CD4-positive, alpha-beta memory T cell (primary cell): ENCODE results near the gene EHMT2. TPM values are rescaled to one million over a fixed set of nuclear protein-coding genes. Genes with fewer than 3 reads are reported as not detected.
"Not testable (repeated sequence)": the region's sequence is repeated elsewhere in the genome, so short reads cannot be mapped to it uniquely, and the experiment has no call there.

ENCODE experiments used
- CTCF ChIA-PET: fragments of 350-600 bp; sonication (Branson Sonifier 250); formaldehyde crosslinking; loops from one replicate; lab custom pipeline; 2021; ENCODE audit warnings: inconsistent platforms; ENCODE audit not compliant: partially characterized antibody; lab: Charles Lee
- POLR2A ChIA-PET: fragments of 350-600 bp; sonication (Branson Sonifier 250); formaldehyde crosslinking; loops from one replicate; lab custom pipeline; 2021; ENCODE audit not compliant: partially characterized antibody; lab: Charles Lee
- DNase-seq, 5 donors: peaks; one replicate each; pipeline versions ENCODE4 v3.0.0 to v3.0.0-alpha.2; 2020 to 2022; ENCODE audit warnings: mixed read lengths in 1 of 5
- H3K27ac ChIP-seq: one replicate; pipeline ENCODE4 v1.7.0; 2013; ENCODE audit warnings: low read depth, low read length
- H3K27me3 ChIP-seq: 2 replicates; pipeline ENCODE4 v1.7.0; 2013; ENCODE audit warnings: mild to moderate bottlenecking, low read length, moderate library complexity; ENCODE audit not compliant: insufficient read depth
- H3K36me3 ChIP-seq: 2 replicates; pipeline ENCODE4 v1.7.0; 2013; ENCODE audit warnings: mild to moderate bottlenecking, low read length, moderate library complexity; ENCODE audit not compliant: insufficient read depth
- H3K4me1 ChIP-seq: 2 replicates; pipeline ENCODE4 v1.7.0; 2013; ENCODE audit warnings: mild to moderate bottlenecking, low read length, moderate library complexity; ENCODE audit not compliant: insufficient read depth
- H3K4me3 ChIP-seq, 2 donors: one replicate each; pipeline ENCODE4 v1.7.0; 2013; ENCODE audit warnings: low read length in 2 of 2, mild to moderate bottlenecking in 1 of 2
- H3K9me3 ChIP-seq, 2 donors: one replicate each; pipeline ENCODE4 v1.7.0; 2013; ENCODE audit warnings: low read length in 2 of 2, control low read depth in 1 of 2; ENCODE audit not compliant: control insufficient read depth in 1 of 2
- H3K27ac Mint-ChIP-seq, 7 donors: one replicate each; pipeline ENCODE4 v1.8.0; 2020 to 2021; ENCODE audit warnings: mixed read lengths in 7 of 7, mild to moderate bottlenecking in 6 of 7, inconsistent platforms in 3 of 7, moderate library complexity in 3 of 7
- H3K27me3 Mint-ChIP-seq, 2 donors: one replicate each; pipeline ENCODE4 v1.8.0; 2020 to 2021; ENCODE audit warnings: mixed read lengths in 2 of 2
- H3K36me3 Mint-ChIP-seq, 2 donors: one replicate each; pipeline ENCODE4 v1.8.0; 2020 to 2021; ENCODE audit warnings: mixed read lengths in 2 of 2, inconsistent platforms in 1 of 2, mild to moderate bottlenecking in 1 of 2
- H3K4me1 Mint-ChIP-seq, 4 donors: one replicate each; pipeline ENCODE4 v1.8.0; 2020 to 2021; ENCODE audit warnings: mixed read lengths in 4 of 4, mild to moderate bottlenecking in 1 of 4
- H3K4me3 Mint-ChIP-seq, 8 donors: one replicate each; pipeline ENCODE4 v1.8.0; 2020 to 2021; ENCODE audit warnings: mixed read lengths in 8 of 8, mild to moderate bottlenecking in 7 of 8, moderate library complexity in 6 of 8, inconsistent platforms in 3 of 8
- H3K9me3 Mint-ChIP-seq, 8 donors: one replicate each; pipeline ENCODE4 v1.8.0; 2020 to 2021; ENCODE audit warnings: mixed read lengths in 8 of 8, mild to moderate bottlenecking in 5 of 8, inconsistent platforms in 3 of 8, moderate library complexity in 1 of 8
- intact Hi-C: fragments of 100-400 bp; cut with micrococcal nuclease; formaldehyde crosslinking; loops from one replicate; pipeline ENCODE4 v1.15.1; 2023
- polyA plus RNA-seq, 2 donors: library from polyadenylated mRNA; unstranded; fragments of 300-500 nt; fragmentation: Illumina TruSeq; gene quantifications; one replicate each; pipeline ENCODE4 v1.2.3, GENCODE V29; 2021
- total RNA-seq, 2 experiments: library from RNA; stranded (reverse); gene quantifications; one replicate each; pipeline ENCODE4 v1.2.3, GENCODE V29; 2021

The EHMT2 gene
- total and polyA plus RNA-seq, 4 experiments from 2014 or later, result 24.1 to 82.1 (median 63.5) TPM

DNA sequence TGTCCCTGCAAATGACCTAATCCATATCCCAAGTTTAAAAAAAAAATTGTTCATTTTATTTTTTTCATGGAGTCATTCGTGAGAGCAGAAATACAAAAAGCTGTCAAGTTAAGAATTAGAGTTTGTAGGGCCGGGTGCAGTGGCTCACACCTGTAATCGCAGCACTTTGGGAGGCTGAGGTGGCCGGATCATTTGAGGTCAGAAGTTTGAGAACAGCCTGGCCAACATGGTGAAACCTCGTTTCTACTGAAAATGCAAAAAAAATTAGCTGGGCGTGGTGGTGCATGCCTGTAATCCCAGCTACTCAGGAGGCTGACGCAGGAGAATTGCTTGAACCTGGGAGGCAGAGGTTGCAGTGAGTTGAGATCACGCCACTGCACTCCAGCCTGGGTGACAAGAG lies 9.2 kb upstream of the EHMT2 start:
- DNase-seq, H3K9me3 ChIP-seq, H3K4me3 ChIP-seq, H3K27ac Mint-ChIP-seq, H3K27ac ChIP-seq, intact Hi-C loops, H3K36me3 Mint-ChIP-seq, H3K27me3 ChIP-seq, H3K36me3 ChIP-seq, H3K9me3 Mint-ChIP-seq, H3K4me3 Mint-ChIP-seq, H3K4me1 ChIP-seq, H3K27me3 Mint-ChIP-seq: not testable (repeated sequence)
- peaks cover 7 to 11% (median 8%) of the 10 kb centered on the region in 4 donors for H3K4me1 Mint-ChIP-seq
- ChIA-PET POLR2A (interaction anchor here (0.7 kb wide), 1 partner anchor 13 kb away, joined by 3 read pairs; no protein-coding TSS in a partner anchor), CTCF (interaction anchor here (0.7 kb wide), 1 partner anchor 1444 kb away, joined by 4 read pairs; no protein-coding TSS in a partner anchor)

DNA sequence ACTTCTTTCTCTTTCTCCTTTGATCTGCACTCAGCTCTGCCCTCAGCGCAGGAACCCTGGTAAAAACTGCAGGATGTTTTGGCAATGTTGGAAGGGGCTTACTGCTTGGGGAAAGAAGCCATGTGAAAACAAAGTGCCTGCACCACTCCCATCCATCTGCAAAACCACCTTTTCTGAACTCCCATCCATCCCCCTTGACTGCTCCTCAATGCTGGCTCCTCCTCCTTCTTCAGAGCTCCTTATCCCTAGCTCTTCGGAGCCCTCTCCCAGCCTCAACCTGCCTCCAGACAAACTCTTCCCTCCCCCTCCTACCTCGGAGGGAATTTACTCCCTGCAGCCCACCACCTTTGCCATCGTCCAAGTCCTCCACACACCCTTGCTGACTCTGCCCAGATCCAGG lies 8.6 kb upstream of the EHMT2 start:
- Mint-ChIP-seq H3K9me3 (no peaks in the 10 kb centered on the region), H3K27me3 (peaks cover 0 to 6% of the 10 kb centered on the region in 2 donors), H3K4me1 (peaks cover 7 to 12% (median 9%) of the 10 kb centered on the region in 4 donors), H3K36me3 (peaks cover 0 to 1% of the 10 kb centered on the region in 2 donors), H3K4me3 (no peak overlapping the region), H3K27ac (peak overlapping the region in 1 of 7 donors; percentile 46)
- H3K27me3 ChIP-seq, result no peaks in the 10 kb centered on the region
- ChIA-PET POLR2A (no interaction called here), CTCF (no interaction called here)
- no peak overlapping the region for H3K4me3 ChIP-seq
- peaks cover 10% of the 10 kb centered on the region for H3K4me1 ChIP-seq
- no peak overlapping the region for H3K27ac ChIP-seq
- no peaks in the 10 kb centered on the region for H3K36me3 ChIP-seq
- intact Hi-C loops, result no loop called here
- DNase-seq, result no peak
- no peaks in the 10 kb centered on the region for H3K9me3 ChIP-seq

DNA sequence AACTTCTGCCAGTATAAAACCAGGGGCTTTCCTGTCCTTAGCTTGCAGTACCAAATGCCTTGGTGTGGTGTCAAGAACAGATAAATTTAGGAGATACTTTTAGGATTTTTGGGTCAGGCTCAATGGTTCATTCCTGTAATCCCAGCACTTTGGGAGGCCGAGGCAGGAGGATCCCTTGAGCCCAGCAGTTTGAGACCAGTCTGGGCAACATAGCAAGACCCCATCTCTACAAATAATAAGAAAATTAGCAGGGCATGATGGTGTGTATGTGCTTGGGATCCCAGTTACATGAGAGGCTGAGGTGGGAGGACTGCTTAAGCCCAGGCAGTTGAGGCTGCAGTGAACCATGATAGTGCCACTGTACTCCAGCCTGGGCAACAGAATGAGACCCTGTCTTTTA lies 7.5 kb upstream of the EHMT2 start:
- no peaks in the 10 kb centered on the region for H3K27me3 ChIP-seq
- no peak overlapping the region for H3K27ac ChIP-seq
- CTCF ChIA-PET, result interaction anchor here (0.5 kb wide), 1 partner anchor 36 kb away, joined by 4 read pairs; no protein-coding TSS in a partner anchor
- no peak overlapping the region for H3K4me3 ChIP-seq
- no peaks in the 10 kb centered on the region for H3K9me3 ChIP-seq
- peaks cover 14% of the 10 kb centered on the region for H3K4me1 ChIP-seq
- POLR2A ChIA-PET, result no interaction called here
- no peak overlapping the region for H3K27ac Mint-ChIP-seq
- H3K36me3 Mint-ChIP-seq, result peaks cover 0 to 1% of the 10 kb centered on the region in 2 donors
- no peak overlapping the region for H3K4me3 Mint-ChIP-seq
- peaks cover 7 to 13% (median 9%) of the 10 kb centered on the region in 4 donors for H3K4me1 Mint-ChIP-seq
- no peak for DNase-seq
- peaks cover 0 to 6% of the 10 kb centered on the region in 2 donors for H3K27me3 Mint-ChIP-seq
- H3K36me3 ChIP-seq, result no peaks in the 10 kb centered on the region
- intact Hi-C loops, result no loop called here
- no peaks in the 10 kb centered on the region for H3K9me3 Mint-ChIP-seq

GRCh38 chr6:31903957-31904356 lies 6.5 kb upstream of the EHMT2 start:
- no peaks in the 10 kb centered on the region for H3K27me3 ChIP-seq
- H3K36me3 ChIP-seq, result no peaks in the 10 kb centered on the region
- Mint-ChIP-seq H3K27ac (peak overlapping the region in 3 of 7 donors; percentile 4 to 71 (median 36)), H3K9me3 (no peaks in the 10 kb centered on the region), H3K36me3 (peaks cover 0 to 1% of the 10 kb centered on the region in 2 donors), H3K27me3 (peaks cover 0 to 5% of the 10 kb centered on the region in 2 donors), H3K4me1 (peaks cover 11 to 24% (median 16%) of the 10 kb centered on the region in 4 donors), H3K4me3 (peak overlapping the region in 2 of 8 donors; percentile 24 to 35)
- no peak for DNase-seq
- H3K4me3 ChIP-seq, result no peak overlapping the region
- no peak overlapping the region for H3K27ac ChIP-seq
- ChIA-PET POLR2A (interaction anchor here (0.7 kb wide), 1 partner anchor 68 kb away, joined by 3 read pairs; a partner anchor contains a TSS), CTCF (interaction anchor here (1.0 kb wide), 1 partner anchor 48 kb away, joined by 5 read pairs; no protein-coding TSS in a partner anchor)
- H3K4me1 ChIP-seq, result peaks cover 24% of the 10 kb centered on the region
- no peaks in the 10 kb centered on the region for H3K9me3 ChIP-seq
- intact Hi-C loops, result no loop called here

GRCh38 chr6:31901953-31902643 lies 4.6 kb upstream of the EHMT2 start, which contains the start of gene ZBTB12:
TSS of gene ZBTB12 (minus strand) at chr6:31902086. CDS start at chr6:31901305, 781 bp downstream.
- H3K27ac Mint-ChIP-seq, result peak within 1 kb of the TSS; percentile 71 to 95 (median 89)
- peak; percentile 83 to 87 (median 86) for DNase-seq
- peaks cover 0 to 11% of the 10 kb centered on the region in 2 donors for H3K36me3 Mint-ChIP-seq
- ChIA-PET CTCF (interaction anchor here (0.8 kb wide), 1 partner anchor 17 kb away, joined by 3 read pairs; no protein-coding TSS in a partner anchor), POLR2A (interaction anchor here (0.6 to 2.3 kb wide), 17 partner anchors 12 to 280 kb away, joined by 3 to 17 read pairs (median 4); partner anchors contain the start of genes ABHD16A, C6orf47, DXO and LSM2)
- Histone ChIP-seq H3K4me3 (peak within 1 kb of the TSS; percentile 49 to 78), H3K9me3 (no peaks in the 10 kb centered on the region), H3K27me3 (no peaks in the 10 kb centered on the region), H3K27ac (peak within 1 kb of the TSS; percentile 58), H3K4me1 (peaks cover 30% of the 10 kb centered on the region), H3K36me3 (no peaks in the 10 kb centered on the region)
- intact Hi-C loops, result no loop called here
- peaks cover 0 to 1% of the 10 kb centered on the region in 2 donors for H3K27me3 Mint-ChIP-seq
- peaks cover 17 to 36% (median 27%) of the 10 kb centered on the region in 4 donors for H3K4me1 Mint-ChIP-seq
- H3K4me3 Mint-ChIP-seq, result peak within 1 kb of the TSS; percentile 78 to 92 (median 90)
- H3K9me3 Mint-ChIP-seq, result no peaks in the 10 kb centered on the region

DNA sequence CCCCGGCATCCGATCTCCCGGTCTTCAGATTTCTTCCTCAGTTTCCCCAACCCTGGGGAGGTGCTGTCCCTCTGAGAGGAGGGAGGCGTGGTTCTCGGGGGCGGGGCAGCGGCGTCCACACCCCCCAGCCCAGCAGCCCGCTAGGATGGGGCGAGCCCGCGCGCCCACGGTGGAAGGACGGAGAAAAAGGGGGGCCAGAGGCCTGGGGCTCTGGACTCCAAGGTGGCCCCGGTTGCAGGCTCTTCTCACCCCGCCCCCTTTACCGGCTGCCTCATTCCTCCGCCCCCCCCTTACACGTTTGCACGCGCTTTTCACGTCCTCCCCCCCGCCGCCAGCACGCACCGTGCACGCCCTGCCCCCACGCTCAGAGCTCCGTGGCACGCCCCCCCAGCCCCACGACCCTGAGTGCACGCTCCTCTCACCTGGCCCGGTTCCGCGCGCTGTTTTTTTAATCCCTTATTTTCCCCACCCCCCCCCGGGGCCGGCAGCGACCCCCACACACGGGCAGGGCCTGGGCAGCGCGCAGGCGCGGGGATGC lies 4.0 kb upstream of the EHMT2 start:
- Histone ChIP-seq H3K9me3 (no peaks in the 10 kb centered on the region), H3K36me3 (no peaks in the 10 kb centered on the region), H3K27me3 (no peaks in the 10 kb centered on the region), H3K27ac (peak overlapping the region; percentile 58), H3K4me1 (peaks cover 34% of the 10 kb centered on the region), H3K4me3 (peak overlapping the region in 1 of 2 donors; percentile 49)
- Mint-ChIP-seq H3K27ac (peak overlapping the region in 5 of 7 donors; percentile 48 to 74 (median 71)), H3K27me3 (peaks cover 0 to under 1% of the 10 kb centered on the region in 2 donors), H3K4me3 (peak overlapping the region in 7 of 8 donors; percentile 73 to 82 (median 75)), H3K4me1 (peaks cover 17 to 40% (median 29%) of the 10 kb centered on the region in 4 donors), H3K36me3 (peaks cover 0 to 13% of the 10 kb centered on the region in 2 donors), H3K9me3 (no peaks in the 10 kb centered on the region)
- intact Hi-C loops, result no loop called here
- ChIA-PET CTCF (no interaction called here), POLR2A (interaction anchor here (0.7 to 2.3 kb wide), 7 partner anchors 44 to 360 kb away, joined by 3 to 17 read pairs (median 4); partner anchors contain the start of genes DDX39B, DXO, NELFE and SKIC2)
- DNase-seq, result peak; percentile 69 to 77 (median 71)
